Measurements from ENCODE around the gene TACR1. TPM values are rescaled to one million over a fixed set of nuclear protein-coding genes. Genes with fewer than 3 reads are reported as not detected.

TACR1 gene
- polyA plus RNA-seq, 1 experiment, result 0.30 TPM

DNA sequence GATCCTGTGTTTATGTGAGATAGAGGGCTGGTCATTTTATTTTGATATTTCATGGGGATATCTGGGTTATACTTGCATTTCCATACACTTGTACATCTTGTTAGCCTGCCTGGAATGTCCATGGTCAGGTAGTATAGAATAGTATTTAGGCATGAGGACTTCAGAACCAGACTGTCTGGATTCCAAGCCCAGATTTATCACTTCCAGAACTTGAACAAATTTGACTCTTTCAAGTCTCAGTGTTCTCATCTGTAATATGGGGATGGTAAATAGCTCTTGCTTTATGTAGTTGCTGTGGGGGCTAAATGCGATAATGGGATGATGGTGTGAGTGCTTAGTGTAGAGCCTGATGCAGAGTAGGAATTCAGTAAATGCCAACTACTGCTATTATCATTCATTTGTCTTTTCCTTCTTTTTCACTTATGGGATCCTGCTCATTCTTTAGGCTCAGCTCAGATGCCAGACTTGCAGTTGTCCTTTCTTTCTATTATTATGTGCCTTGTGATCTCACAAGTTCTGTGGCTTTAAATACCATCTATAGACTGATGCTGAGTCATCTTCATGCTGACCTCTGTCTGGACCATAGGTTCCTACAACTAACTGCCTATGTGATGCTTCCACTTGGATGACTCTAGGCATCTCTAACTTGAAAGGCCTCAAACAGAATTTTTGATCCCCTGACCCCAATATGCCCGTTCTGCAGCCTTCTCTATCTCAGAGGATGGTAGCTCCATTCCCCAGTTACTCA is 173.5 kb downstream of the TACR1 start:
- CTCF ChIA-PET, result no interaction called here
- Histone ChIP-seq H3K27ac (ENCODE audit: low read depth, low read length) (no peak overlapping the region), H3K27me3 (ENCODE audit: control insufficient read depth, insufficient read depth, low read length) (no peaks in the 10 kb centered on the region), H3K4me3 (ENCODE audit: low read depth, low read length) (no peak overlapping the region), H3K9me3 (ENCODE audit: control insufficient read depth, insufficient read depth, low read length) (no peaks in the 10 kb centered on the region)
- TF ChIP-seq, protein P1, sequence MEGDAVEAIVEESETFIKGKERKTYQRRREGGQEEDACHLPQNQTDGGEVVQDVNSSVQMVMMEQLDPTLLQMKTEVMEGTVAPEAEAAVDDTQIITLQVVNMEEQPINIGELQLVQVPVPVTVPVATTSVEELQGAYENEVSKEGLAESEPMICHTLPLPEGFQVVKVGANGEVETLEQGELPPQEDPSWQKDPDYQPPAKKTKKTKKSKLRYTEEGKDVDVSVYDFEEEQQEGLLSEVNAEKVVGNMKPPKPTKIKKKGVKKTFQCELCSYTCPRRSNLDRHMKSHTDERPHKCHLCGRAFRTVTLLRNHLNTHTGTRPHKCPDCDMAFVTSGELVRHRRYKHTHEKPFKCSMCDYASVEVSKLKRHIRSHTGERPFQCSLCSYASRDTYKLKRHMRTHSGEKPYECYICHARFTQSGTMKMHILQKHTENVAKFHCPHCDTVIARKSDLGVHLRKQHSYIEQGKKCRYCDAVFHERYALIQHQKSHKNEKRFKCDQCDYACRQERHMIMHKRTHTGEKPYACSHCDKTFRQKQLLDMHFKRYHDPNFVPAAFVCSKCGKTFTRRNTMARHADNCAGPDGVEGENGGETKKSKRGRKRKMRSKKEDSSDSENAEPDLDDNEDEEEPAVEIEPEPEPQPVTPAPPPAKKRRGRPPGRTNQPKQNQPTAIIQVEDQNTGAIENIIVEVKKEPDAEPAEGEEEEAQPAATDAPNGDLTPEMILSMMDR (IDR thresholded peaks at IDR 0.05; ENCODE audit: low read depth, low read length), result no peak
- no peak for DNase-seq (ENCODE audit: low read depth, low spot score)
- POLR2A ChIA-PET, result no interaction called here

DNA sequence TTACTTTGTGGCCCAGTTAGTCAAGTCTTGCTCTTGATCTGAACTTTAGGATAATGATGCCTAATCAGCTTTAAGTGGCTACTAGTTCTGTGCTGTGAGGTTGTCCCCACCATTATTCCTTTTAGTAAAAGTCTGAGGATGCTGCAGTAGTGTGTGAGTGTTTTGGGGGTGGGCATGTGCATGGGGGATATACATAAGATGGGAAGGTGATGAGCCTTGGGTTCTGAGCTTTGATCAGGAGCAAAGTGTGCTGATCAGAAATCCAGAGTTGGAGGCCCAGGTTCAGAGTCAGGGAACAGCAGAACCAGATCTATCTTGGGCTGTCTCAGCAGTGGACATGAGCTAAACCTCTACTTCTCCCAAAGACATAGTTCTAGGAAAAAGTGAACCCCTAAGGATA is 174.1 kb downstream of the TACR1 start:
- Histone ChIP-seq H3K9me3 (ENCODE audit: control insufficient read depth, insufficient read depth, low read length) (no peaks in the 10 kb centered on the region), H3K27ac (ENCODE audit: low read depth, low read length) (no peak overlapping the region), H3K4me3 (ENCODE audit: low read depth, low read length) (no peak overlapping the region), H3K27me3 (ENCODE audit: control insufficient read depth, insufficient read depth, low read length) (no peaks in the 10 kb centered on the region)
- CTCF ChIA-PET, result no interaction called here
- POLR2A ChIA-PET, result no interaction called here
- TF ChIP-seq, protein P1 (IDR thresholded peaks at IDR 0.05; ENCODE audit: low read depth, low read length), result no peak
- no peak for DNase-seq (ENCODE audit: low read depth, low spot score)

DNA sequence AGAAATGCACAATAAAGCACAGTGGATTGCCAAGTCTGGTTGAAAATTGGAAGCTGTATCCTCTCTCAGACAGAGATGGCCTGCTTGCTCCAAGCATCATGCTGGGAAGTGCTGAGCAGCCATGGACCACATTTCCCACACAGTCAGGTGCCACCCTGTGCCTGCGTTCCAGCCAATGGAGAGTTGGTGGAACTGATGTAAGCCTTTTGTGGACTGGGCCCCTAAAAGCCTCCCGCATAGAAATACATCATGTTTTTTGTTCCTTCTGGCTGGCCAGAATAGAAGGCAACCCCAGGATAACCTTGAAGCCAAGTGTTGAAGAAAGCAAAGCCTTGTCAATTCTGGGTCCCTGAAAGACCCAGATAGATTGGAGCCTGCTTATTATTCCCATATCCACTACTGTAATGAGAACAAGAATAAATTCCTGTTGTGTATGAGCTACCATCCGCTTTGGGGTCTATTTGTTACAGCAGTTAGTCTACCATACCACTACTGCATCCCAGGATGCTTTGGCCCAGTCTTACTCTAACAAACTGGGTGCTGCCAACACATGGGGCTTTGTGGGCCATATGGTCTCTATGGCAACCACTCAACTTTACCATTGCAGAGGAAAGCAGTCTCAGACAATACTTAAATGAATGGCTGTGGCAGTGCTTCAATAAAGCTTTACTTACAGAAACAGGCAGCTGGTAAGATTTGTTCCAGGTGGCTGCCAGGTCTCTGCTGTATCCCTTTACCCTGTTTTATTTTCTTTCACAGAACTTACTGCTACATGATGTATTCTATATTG is 175.5 kb downstream of the TACR1 start:
- no peaks in the 10 kb centered on the region for H3K9me3 ChIP-seq (ENCODE audit: control insufficient read depth, insufficient read depth, low read length)
- TF ChIP-seq, protein P1 (IDR thresholded peaks at IDR 0.05; ENCODE audit: low read depth, low read length), result no peak
- CTCF ChIA-PET, result interaction anchor here (0.7 kb wide), 1 partner anchor 21 kb away, joined by 3 read pairs; no protein-coding TSS in a partner anchor
- H3K4me3 ChIP-seq (ENCODE audit: low read depth, low read length), result no peak overlapping the region
- H3K27me3 ChIP-seq (ENCODE audit: control insufficient read depth, insufficient read depth, low read length), result no peaks in the 10 kb centered on the region
- no peak overlapping the region for H3K27ac ChIP-seq (ENCODE audit: low read depth, low read length)
- DNase-seq (ENCODE audit: low read depth, low spot score), result no peak
- POLR2A ChIA-PET, result no interaction called here

DNA sequence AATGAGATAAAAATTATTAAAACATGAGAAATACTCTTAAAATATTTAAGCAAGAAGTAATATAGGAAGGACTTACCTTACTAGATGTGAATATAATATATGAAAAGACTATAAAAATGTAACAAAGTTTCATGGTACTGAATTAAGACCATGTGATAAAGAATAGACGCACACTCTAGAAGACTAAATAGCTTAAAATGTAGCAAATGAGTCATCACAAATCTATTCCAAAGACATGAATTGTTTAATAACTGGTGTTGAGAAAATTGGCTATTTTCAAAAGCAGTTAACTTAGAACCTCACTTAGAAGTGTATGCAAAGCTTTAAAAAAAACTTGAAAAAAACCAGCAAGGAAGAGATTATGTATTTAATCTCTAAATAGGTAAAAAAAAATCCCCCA is 176.8 kb downstream of the TACR1 start:
- H3K27ac ChIP-seq (ENCODE audit: low read depth, low read length), result no peak overlapping the region
- H3K9me3 ChIP-seq (ENCODE audit: control insufficient read depth, insufficient read depth, low read length), result no peaks in the 10 kb centered on the region
- TF ChIP-seq, protein P1 (IDR thresholded peaks at IDR 0.05; ENCODE audit: low read depth, low read length), result no peak
- H3K27me3 ChIP-seq (ENCODE audit: control insufficient read depth, insufficient read depth, low read length), result no peaks in the 10 kb centered on the region
- no peak overlapping the region for H3K4me3 ChIP-seq (ENCODE audit: low read depth, low read length)
- CTCF ChIA-PET, result interaction anchor here (0.6 to 2.0 kb wide), 4 partner anchors 18 to 177 kb away, joined by 3 to 6 read pairs (median 4); partner anchors contain the start of gene TACR1
- POLR2A ChIA-PET, result interaction anchor here (1.5 to 1.6 kb wide), 2 partner anchors 20 to 43 kb away, joined by 3 read pairs; no protein-coding TSS in a partner anchor
- DNase-seq (ENCODE audit: low read depth, low spot score), result no peak

DNA sequence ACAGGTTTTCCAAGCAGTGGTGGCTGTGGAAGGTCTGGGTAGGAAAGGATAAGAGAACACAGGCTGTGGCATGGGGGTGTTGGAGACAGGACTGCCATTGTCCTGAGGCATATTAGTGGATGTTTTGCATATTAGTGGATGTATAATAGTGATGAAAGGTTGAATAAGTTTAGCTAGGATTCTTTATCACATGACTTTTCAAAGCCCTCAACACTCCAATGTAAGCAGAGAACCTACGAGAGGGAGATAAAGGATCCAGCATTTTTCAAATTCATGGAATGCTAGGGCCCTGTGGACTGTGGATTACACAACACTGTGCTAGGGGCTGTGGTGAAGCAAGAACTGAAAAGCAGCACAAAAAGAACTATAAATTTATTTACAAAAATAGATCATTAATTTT is 177.6 kb downstream of the TACR1 start:
- Histone ChIP-seq H3K9me3 (ENCODE audit: control insufficient read depth, insufficient read depth, low read length) (no peaks in the 10 kb centered on the region), H3K27ac (ENCODE audit: low read depth, low read length) (peak overlapping the region; percentile 68), H3K4me3 (ENCODE audit: low read depth, low read length) (no peak overlapping the region), H3K27me3 (ENCODE audit: control insufficient read depth, insufficient read depth, low read length) (no peaks in the 10 kb centered on the region)
- TF ChIP-seq, protein P1 (IDR thresholded peaks at IDR 0.05; ENCODE audit: low read depth, low read length), result no peak
- ChIA-PET CTCF (interaction anchor here (1.1 to 2.0 kb wide), 3 partner anchors 17 to 178 kb away, joined by 3 to 6 read pairs (median 3); partner anchors contain the start of gene TACR1), POLR2A (interaction anchor here (0.7 to 1.6 kb wide), 3 partner anchors 20 to 44 kb away, joined by 3 read pairs; no protein-coding TSS in a partner anchor)
- DNase-seq (ENCODE audit: low read depth, low spot score), result peak; percentile 53

Measured in AG04450 (cell line).